ENCODE data around the gene SLC31A2.
"Not testable (repeated sequence)": the region's sequence is repeated elsewhere in the genome, so short reads cannot be mapped to it uniquely, and the experiment has no call there.

Gene SLC31A2

GRCh38 chr9:113150670-113151611, at the start of gene SLC31A2:
Gene SLC31A2, plus strand, starts transcription at chr9:113151007. Its CDS starts 68 bp downstream, at chr9:113151075.
- DNase-seq = peak; percentile 92

GRCh38 chr9:113105345-113105744, 45.5 kb upstream of the SLC31A2 start:
- DNase-seq = not testable (repeated sequence)

- DNase-seq = not testable (repeated sequence)
Measured at GRCh38 chr9:113111065-113111951, 39.5 kb upstream of the SLC31A2 start.

GRCh38 chr9:113112706-113113510, 37.9 kb upstream of the SLC31A2 start:
- DNase-seq = not testable (repeated sequence)

GRCh38 chr9:113118829-113119228, 32.0 kb upstream of the SLC31A2 start:
- DNase-seq = not testable (repeated sequence)

GRCh38 chr9:113125386-113126035, 25.3 kb upstream of the SLC31A2 start:
- no peak for DNase-seq

GRCh38 chr9:113129466-113129865, 21.3 kb upstream of the SLC31A2 start:
- DNase-seq = no peak

- DNase-seq = no peak
Measured at GRCh38 chr9:113129884-113130283, 20.9 kb upstream of the SLC31A2 start.

GRCh38 chr9:113131689-113132151, 19.1 kb upstream of the SLC31A2 start:
- no peak for DNase-seq

- DNase-seq = no peak
Measured at GRCh38 chr9:113137196-113138168, 13.3 kb upstream of the SLC31A2 start.

GRCh38 chr9:113138760-113139159, 12.0 kb upstream of the SLC31A2 start:
- DNase-seq = no peak

- DNase-seq = no peak
Measured at GRCh38 chr9:113139225-113139829, 11.5 kb upstream of the SLC31A2 start.

- DNase-seq = no peak
Measured at GRCh38 chr9:113139953-113140352, 10.9 kb upstream of the SLC31A2 start.

GRCh38 chr9:113140896-113141295, 9.9 kb upstream of the SLC31A2 start:
- not testable (repeated sequence) for DNase-seq

GRCh38 chr9:113143432-113144227, 7.2 kb upstream of the SLC31A2 start:
- DNase-seq = no peak

GRCh38 chr9:113148372-113148705, 2.5 kb upstream of the SLC31A2 start:
- no peak for DNase-seq

GRCh38 chr9:113148781-113149510, 1.9 kb upstream of the SLC31A2 start:
- DNase-seq = no peak

- DNase-seq = not testable (repeated sequence)
Measured at GRCh38 chr9:113149561-113149960, 1.2 kb upstream of the SLC31A2 start.
